Smooth muscle cell of the pulmonary artery (primary cell): ENCODE data around the gene COL16A1. TPM values are rescaled to one million over a fixed set of nuclear protein-coding genes. Genes with fewer than 3 reads are reported as not detected.

ENCODE experiments used
- total RNA-seq: library from RNA; depleted of rRNA; stranded (reverse); fragments of >200 nt; gene quantifications from 2 replicates; pipeline ENCODE4 v1.2.3, GENCODE V29; 2014

Gene COL16A1
- 90.8 and 97.8 TPM in 2 replicates for total RNA-seq

DNA sequence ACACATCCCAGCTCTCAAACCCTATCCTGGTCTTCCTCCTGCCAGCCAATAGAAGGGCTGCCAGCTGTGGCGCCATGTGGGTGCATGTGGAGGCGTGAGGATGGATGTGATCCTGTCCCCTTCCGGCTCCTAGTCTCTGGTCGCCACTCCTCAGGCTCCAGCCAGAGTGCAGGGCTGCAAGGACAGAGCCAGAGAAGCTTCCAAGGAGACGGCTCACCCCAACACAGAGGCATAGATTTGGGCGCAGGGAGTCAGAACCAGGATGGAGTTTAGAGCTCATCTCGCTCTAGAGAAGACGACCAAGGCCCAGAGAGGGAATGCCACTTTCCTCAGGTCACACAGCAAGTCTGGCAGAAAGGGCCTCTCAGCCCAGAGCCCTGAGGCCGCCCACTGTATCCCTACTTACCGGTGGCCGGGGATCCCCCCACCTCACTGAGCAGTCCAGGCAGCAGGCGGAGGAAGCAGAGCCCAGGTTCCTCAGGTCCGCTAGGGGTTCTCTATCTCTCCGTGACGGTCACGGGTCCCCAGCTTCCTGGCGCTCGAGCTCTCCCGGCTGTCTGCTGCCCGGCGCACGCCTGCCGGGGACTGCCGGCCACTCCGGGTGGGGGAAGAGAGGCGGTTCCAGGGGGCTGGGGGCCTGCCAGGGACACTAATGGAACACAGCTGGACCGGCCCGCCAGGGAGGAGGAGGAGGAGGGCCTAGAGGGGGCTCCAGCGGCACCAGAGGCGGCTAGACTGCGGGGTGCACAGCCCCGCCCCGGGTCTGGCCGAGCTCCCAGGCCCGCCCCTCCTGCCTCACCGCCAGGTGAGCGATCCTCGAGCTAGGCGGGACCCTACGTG is at the start of gene COL16A1:
COL16A1 (minus strand) TSS at position 587 of the 840 bp plus-strand sequence. CDS start 1,824 bp downstream, outside the sequence.

DNA sequence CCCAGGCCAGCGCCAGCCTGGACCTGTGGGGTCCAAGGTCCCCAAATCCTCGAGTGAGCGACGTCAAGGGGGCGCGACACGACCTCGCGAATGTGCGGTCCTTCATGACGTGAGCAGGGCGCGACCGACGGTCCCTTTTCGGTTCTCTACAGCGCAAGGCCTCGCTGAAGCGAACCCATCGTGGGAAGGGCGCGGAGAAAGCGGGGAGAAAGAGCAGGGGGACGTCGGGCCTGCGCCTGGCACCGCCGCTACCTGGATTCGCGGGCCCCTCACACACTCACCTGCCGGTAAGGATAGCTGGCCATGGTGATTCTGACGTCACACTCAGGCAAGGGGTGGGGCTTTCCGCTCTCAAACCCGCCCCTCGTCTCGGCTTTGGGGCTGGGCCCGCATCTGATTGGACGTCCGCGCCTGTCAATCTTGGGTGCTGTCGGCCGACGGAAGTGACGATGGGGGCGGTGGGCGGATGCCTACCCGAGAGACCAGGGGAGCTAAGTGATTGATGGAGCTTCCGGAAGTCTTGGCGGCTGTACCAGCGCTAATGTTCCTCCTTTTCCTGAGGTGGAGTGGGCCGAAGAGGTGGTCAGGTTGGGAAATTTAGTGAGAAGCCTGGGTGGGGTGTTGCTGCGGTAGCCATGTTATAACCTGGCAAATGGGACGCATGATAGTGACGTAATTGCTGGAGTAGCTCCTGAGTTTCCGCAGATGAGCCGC is 59.1 kb downstream of the COL16A1 start, which contains the start of gene PEF1:
PEF1 (minus strand) TSS at position 317 of the 714 bp plus-strand sequence; CDS start at position 305, 12 bp downstream.

DNA sequence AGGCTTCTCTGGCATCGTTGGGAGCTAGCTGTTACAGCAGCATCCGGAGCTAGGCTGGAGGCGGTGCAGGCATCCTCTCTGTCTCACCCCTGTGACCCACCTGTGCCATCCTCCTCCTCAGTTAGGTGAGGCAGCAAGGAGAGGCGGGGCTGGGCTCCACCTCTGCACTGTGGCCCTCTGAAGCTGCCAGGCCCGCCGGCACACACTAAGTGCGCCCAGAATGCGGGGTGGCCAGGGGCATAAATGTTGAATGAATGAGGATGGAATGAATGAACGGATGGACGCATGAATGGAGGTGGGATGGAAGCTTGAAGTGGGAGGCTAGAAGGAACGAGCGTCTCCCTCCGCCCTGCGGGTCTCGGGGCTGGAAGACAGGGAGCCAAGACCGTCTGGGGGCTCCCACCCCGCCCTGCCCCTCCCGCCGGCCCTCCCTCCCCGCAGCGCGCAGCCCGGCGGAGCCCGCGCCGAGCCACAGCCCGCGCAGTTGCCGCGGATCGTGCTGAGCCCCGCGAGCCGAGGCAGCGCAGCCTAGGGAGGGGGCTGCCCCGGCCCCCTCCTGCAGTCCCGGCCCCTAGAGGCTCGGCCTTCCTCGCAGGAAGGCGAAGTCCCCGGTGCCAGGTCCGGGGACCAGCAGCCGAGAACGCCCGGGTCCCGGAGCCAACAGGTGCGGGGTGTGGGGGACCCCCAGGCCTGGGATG is 86.5 kb downstream of the COL16A1 start, which contains the start of gene HCRTR1:
HCRTR1 (plus strand) TSS at position 472 of the 698 bp plus-strand sequence. CDS start 1,504 bp downstream, outside the sequence.

Other genes starting within 250 kb of the COL16A1 start
- 133 and 442 TPM in 2 replicates for gene TINAGL1, start 127.5 kb downstream of the COL16A1 start, total RNA-seq
- gene HCRTR1, start 86.3 kb downstream of the COL16A1 start, total RNA-seq = not detected in 2 replicates
- 76.6 and 100 TPM in 2 replicates for gene PEF1, start 59.1 kb downstream of the COL16A1 start, total RNA-seq
- 14.1 and 16.7 TPM in 2 replicates for gene ADGRB2, start 60.3 kb upstream of the COL16A1 start, total RNA-seq
- 30.7 and 63.8 TPM in 2 replicates for gene SPOCD1, start 112.0 kb upstream of the COL16A1 start, total RNA-seq
- 327 and 340 TPM in 2 replicates for gene PTP4A2, start 234.4 kb upstream of the COL16A1 start, total RNA-seq